ENCODE data around the gene SNX24. TPM values are rescaled to one million over a fixed set of nuclear protein-coding genes. Genes with fewer than 3 reads are reported as not detected.
A peak's percentile ranks its signal among the peaks of the same experiment; 100 is the strongest.

The SNX24 gene
- total RNA-seq, 1 donor: 29.8 TPM

- no peak for TF ChIP-seq CTCF (IDR thresholded peaks at IDR 0.05; ENCODE audit: insufficient read depth, low read depth, low read length)
- peak; percentile 6 for DNase-seq (ENCODE audit: low read depth)
- no peak overlapping the region for H3K4me3 ChIP-seq (ENCODE audit: low read depth, low read length)
Measured at GRCh38 chr5:123007182-123007581, 161.8 kb downstream of the SNX24 start.

GRCh38 chr5:123007754-123008153, 162.3 kb downstream of the SNX24 start:
- H3K4me3 ChIP-seq (ENCODE audit: low read depth, low read length): no peak overlapping the region
- no peak for DNase-seq (ENCODE audit: low read depth)
- no peak for TF ChIP-seq CTCF (IDR thresholded peaks at IDR 0.05; ENCODE audit: insufficient read depth, low read depth, low read length)

GRCh38 chr5:123012321-123012720, 166.9 kb downstream of the SNX24 start:
- DNase-seq (ENCODE audit: low read depth): peak; percentile 21
- no peak overlapping the region for H3K4me3 ChIP-seq (ENCODE audit: low read depth, low read length)

GRCh38 chr5:123014689-123015088, 169.3 kb downstream of the SNX24 start:
- no peak for DNase-seq (ENCODE audit: low read depth)
- TF ChIP-seq CTCF (IDR thresholded peaks at IDR 0.05; ENCODE audit: insufficient read depth, low read depth, low read length): no peak

More at GRCh38 chr5:123012321-123012720, 166.9 kb downstream of the SNX24 start:
- TF ChIP-seq CTCF (IDR thresholded peaks at IDR 0.05; ENCODE audit: insufficient read depth, low read depth, low read length): no peak

GRCh38 chr5:123028222-123028621, 182.8 kb downstream of the SNX24 start:
- no peak for DNase-seq (ENCODE audit: low read depth)
- H3K4me3 ChIP-seq (ENCODE audit: low read depth, low read length): no peak overlapping the region
- TF ChIP-seq CTCF (IDR thresholded peaks at IDR 0.05; ENCODE audit: insufficient read depth, low read depth, low read length): no peak

More at GRCh38 chr5:123014689-123015088, 169.3 kb downstream of the SNX24 start:
- no peak overlapping the region for H3K4me3 ChIP-seq (ENCODE audit: low read depth, low read length)

- H3K4me3 ChIP-seq (ENCODE audit: low read depth, low read length): no peak overlapping the region
- no peak for TF ChIP-seq CTCF (IDR thresholded peaks at IDR 0.05; ENCODE audit: insufficient read depth, low read depth, low read length)
- DNase-seq (ENCODE audit: low read depth): no peak
Measured at GRCh38 chr5:123033157-123033671, 187.8 kb downstream of the SNX24 start.

GRCh38 chr5:123035360-123035917, 190.0 kb downstream of the SNX24 start:
- DNase-seq (ENCODE audit: low read depth): peak; percentile 28

More at GRCh38 chr5:123035360-123035917, 190.0 kb downstream of the SNX24 start:
- peak overlapping the region; percentile 80 for H3K4me3 ChIP-seq (ENCODE audit: low read depth, low read length)
- TF ChIP-seq CTCF (IDR thresholded peaks at IDR 0.05; ENCODE audit: insufficient read depth, low read depth, low read length): no peak

All from fibroblast of villous mesenchyme (primary cell).